ENCODE results near the gene MRPL45. TPM values are rescaled to one million over a fixed set of nuclear protein-coding genes. Genes with fewer than 3 reads are reported as not detected.

Gene MRPL45
- total and polyA plus RNA-seq, 2 of the 13 experiments (the other 11 are each of a cell fraction or from before 2014, with no cell fraction given), result 89.5 to 157 TPM

GRCh38 chr17:38351412-38352222 is 54.6 kb downstream of the MRPL45 start, which contains the start of gene SOCS7 (continued):
- TF ChIP-seq ZNF512B (CRISPR knock-in tag; IDR thresholded peaks at IDR 0.05; ENCODE audit: borderline replicate concordance), result no peak
- TF ChIP-seq ZNF337 (CRISPR knock-in tag; IDR thresholded peaks at IDR 0.05; ENCODE audit: borderline replicate concordance, low read depth), result peak; percentile 86; the same call in 1 of the 2 replicates
- TF ChIP-seq MZF1 (CRISPR knock-in tag; IDR thresholded peaks at IDR 0.05; ENCODE audit: borderline replicate concordance), result 0 out of 2 replicates have a peak, but pooled peaks have one; percentile 52
- no peak for TF ChIP-seq ISX (CRISPR knock-in tag; conservative IDR thresholded peaks at IDR 0.05)
- peak; percentile 70 for TF ChIP-seq YEATS4 (CRISPR knock-in tag; IDR thresholded peaks at IDR 0.05; ENCODE audit: borderline replicate concordance)
- no peak for TF ChIP-seq KLF13 (CRISPR knock-in tag; IDR thresholded peaks at IDR 0.05)
- TF ChIP-seq GZF1 (CRISPR knock-in tag; IDR thresholded peaks at IDR 0.05), result no peak
- no peak; the same call in 1 of the 2 replicates for TF ChIP-seq ZNF660 (CRISPR knock-in tag; IDR thresholded peaks at IDR 0.05; ENCODE audit: borderline replicate concordance, low read depth)
- peak; percentile 48; the same call in 1 of the 2 replicates for TF ChIP-seq XBP1 (CRISPR knock-in tag; IDR thresholded peaks at IDR 0.05)
- TF ChIP-seq HNF4A (CRISPR knock-in tag; IDR thresholded peaks at IDR 0.05), result peak; percentile 38; the same call in 1 of the 2 replicates
- TF ChIP-seq HHEX (CRISPR knock-in tag; IDR thresholded peaks at IDR 0.05), result no peak
- peak; percentile 85; the same call in 1 of the 2 replicates for TF ChIP-seq BRCA1 (CRISPR knock-in tag; IDR thresholded peaks at IDR 0.05)
- TF ChIP-seq MAFG (CRISPR knock-in tag; IDR thresholded peaks at IDR 0.05), result no peak
- peak; percentile 87 for TF ChIP-seq RFX5 (IDR thresholded peaks at IDR 0.05; ENCODE audit: low read depth, low read length)
- peak; percentile 23; the same call in 1 of the 2 replicates for TF ChIP-seq RARA (CRISPR knock-in tag; IDR thresholded peaks at IDR 0.05)
- TF ChIP-seq ZNF777 (CRISPR knock-in tag; IDR thresholded peaks at IDR 0.05), result peak; percentile 23; the same call in 1 of the 2 replicates
- TF ChIP-seq TRIM22 (IDR thresholded peaks at IDR 0.05), result no peak
- TF ChIP-seq MEF2D (CRISPR knock-in tag; IDR thresholded peaks at IDR 0.05), result peak; percentile 78; the same call in 1 of the 2 replicates
- peak; percentile 87; the same call in 1 of the 2 replicates for TF ChIP-seq ZFP90 (CRISPR knock-in tag; IDR thresholded peaks at IDR 0.05; ENCODE audit: borderline replicate concordance)
- TF ChIP-seq ZNF10 (CRISPR knock-in tag; IDR thresholded peaks at IDR 0.05; ENCODE audit: borderline replicate concordance, low read depth), result no peak
- TF ChIP-seq HNF4G (IDR thresholded peaks at IDR 0.05; ENCODE audit: borderline replicate concordance, low read depth, low read length), result no peak
- no peak for TF ChIP-seq HNF4G (CRISPR knock-in tag; IDR thresholded peaks at IDR 0.05; ENCODE audit: borderline replicate concordance, low read depth)
- TF ChIP-seq ZNF296 (CRISPR knock-in tag; conservative IDR thresholded peaks at IDR 0.05), result no peak
- TF ChIP-seq ZNF430 (CRISPR knock-in tag; IDR thresholded peaks at IDR 0.05), result peak; percentile 85
- peak; percentile 59 for TF ChIP-seq ZNF441 (CRISPR knock-in tag; IDR thresholded peaks at IDR 0.05; ENCODE audit: borderline replicate concordance)
- no peak for TF ChIP-seq FOXA1 (IDR thresholded peaks at IDR 0.05)
- TF ChIP-seq FOXA1 (CRISPR knock-in tag; IDR thresholded peaks at IDR 0.05), result peak; percentile 25; the same call in 1 of the 2 replicates
- TF ChIP-seq SRSF9 (IDR thresholded peaks at IDR 0.05; ENCODE audit: borderline replicate concordance, insufficient read depth, low read depth, low read length, poor library complexity, severe bottlenecking), result no peak
